ENCODE measurements around the gene ERI3.

- TF ChIP-seq POLR2AphosphoS5 (IDR thresholded peaks at IDR 0.05), result no peak
- TF ChIP-seq POLR2A (IDR thresholded peaks at IDR 0.05), result no peak
- no peak for TF ChIP-seq CTCF (IDR thresholded peaks at IDR 0.05)
- no peak for TF ChIP-seq EP300 (IDR thresholded peaks at IDR 0.05; ENCODE audit: low read depth)
These were observed 102.9 kb downstream of the ERI3 start for GRCh38 chr1:44251989-44252671.
